ENCODE measurements around the gene FSHR. TPM values are rescaled to one million over a fixed set of nuclear protein-coding genes. Genes with fewer than 3 reads are reported as not detected.

FSHR gene
- total RNA-seq, 4 donors from 2014 or later: not detected

DNA sequence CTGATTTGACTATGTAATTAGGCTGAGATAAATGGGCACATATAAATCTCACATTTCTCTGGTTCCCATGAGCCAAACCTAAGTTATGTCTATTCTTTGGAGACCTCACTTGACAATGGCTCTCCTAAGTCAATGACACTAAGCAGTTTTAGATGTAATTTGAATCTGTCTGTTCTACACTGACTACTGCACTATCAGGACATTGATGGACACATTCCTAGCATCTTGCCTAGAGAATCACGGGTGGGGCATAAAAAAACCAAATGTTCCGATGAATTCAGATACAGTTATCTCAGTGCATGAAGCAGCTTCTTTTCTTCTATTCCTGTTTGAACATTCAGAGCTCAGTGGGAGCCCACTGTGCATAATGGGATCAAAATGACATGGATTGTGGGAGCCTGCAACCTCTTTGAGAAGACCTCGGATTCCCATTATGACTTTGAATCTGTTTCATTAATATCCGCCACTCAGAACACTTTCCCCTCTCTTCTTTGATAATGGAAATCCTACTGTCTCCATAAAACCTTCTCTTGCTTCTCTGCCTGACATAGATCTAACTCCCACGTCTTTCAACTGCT, 110.8 kb downstream of the FSHR start:
- H3K9me3 ChIP-seq: no peaks in the 10 kb centered on the region
- no peaks in the 10 kb centered on the region for H3K36me3 ChIP-seq
- no peak overlapping the region for H3K27ac ChIP-seq
- DNase-seq: no peak
- TF ChIP-seq POLR2A (IDR thresholded peaks at IDR 0.05): no peak
- no peak for TF ChIP-seq CTCF (IDR thresholded peaks at IDR 0.05)
- H3K4me1 ChIP-seq: no peaks in the 10 kb centered on the region
- H3K4me3 ChIP-seq: no peak overlapping the region
- no peaks in the 10 kb centered on the region for H3K27me3 ChIP-seq

- TF ChIP-seq CTCF (IDR thresholded peaks at IDR 0.05) (no peak), POLR2A (IDR thresholded peaks at IDR 0.05) (no peak)
- H3K4me3 ChIP-seq: no peak overlapping the region
- DNase-seq: no peak
- no peaks in the 10 kb centered on the region for H3K27me3 ChIP-seq
- no peaks in the 10 kb centered on the region for H3K36me3 ChIP-seq
- H3K4me1 ChIP-seq: no peaks in the 10 kb centered on the region
- no peak overlapping the region for H3K27ac ChIP-seq
- no peaks in the 10 kb centered on the region for H3K9me3 ChIP-seq
Observed at GRCh38 chr2:49042488-49042887, 111.8 kb downstream of the FSHR start.

GRCh38 chr2:49041061-49041460, 113.3 kb downstream of the FSHR start:
- Histone ChIP-seq H3K4me3 (no peak overlapping the region), H3K27me3 (no peaks in the 10 kb centered on the region), H3K4me1 (no peaks in the 10 kb centered on the region), H3K36me3 (no peaks in the 10 kb centered on the region), H3K27ac (no peak overlapping the region), H3K9me3 (no peaks in the 10 kb centered on the region)
- TF ChIP-seq CTCF (IDR thresholded peaks at IDR 0.05): no peak
- TF ChIP-seq POLR2A (IDR thresholded peaks at IDR 0.05): no peak
- DNase-seq: no peak

GRCh38 chr2:49037197-49037596, 117.1 kb downstream of the FSHR start:
- no peak overlapping the region for H3K4me3 ChIP-seq
- no peak for DNase-seq
- H3K9me3 ChIP-seq: no peaks in the 10 kb centered on the region
- H3K4me1 ChIP-seq: no peaks in the 10 kb centered on the region
- TF ChIP-seq CTCF (IDR thresholded peaks at IDR 0.05) (no peak), POLR2A (IDR thresholded peaks at IDR 0.05) (no peak)
- H3K36me3 ChIP-seq: no peaks in the 10 kb centered on the region
- H3K27me3 ChIP-seq: no peaks in the 10 kb centered on the region
- H3K27ac ChIP-seq: no peak overlapping the region

GRCh38 chr2:49035481-49035880, 118.8 kb downstream of the FSHR start:
- Histone ChIP-seq H3K9me3 (no peaks in the 10 kb centered on the region), H3K27ac (no peak overlapping the region), H3K4me1 (no peaks in the 10 kb centered on the region), H3K4me3 (no peak overlapping the region), H3K36me3 (no peaks in the 10 kb centered on the region), H3K27me3 (no peaks in the 10 kb centered on the region)
- no peak for TF ChIP-seq CTCF (IDR thresholded peaks at IDR 0.05)
- no peak for TF ChIP-seq POLR2A (IDR thresholded peaks at IDR 0.05)
- DNase-seq: no peak
